A673 (cell line): ENCODE results near the gene CDK13. TPM values are rescaled to one million over a fixed set of nuclear protein-coding genes. Genes with fewer than 3 reads are reported as not detected.

Experiments
- BruUV-seq: library from RNA; stranded (reverse); fragments of 400-500 nt; replicated peaks from 2 replicates; lab custom pipeline; 2021; lab: Mats Ljungman, UMichigan
- CTCF ChIA-PET: fragments of 300-600 bp; sonication (Branson Sonifier 250); formaldehyde crosslinking; loops from one replicate; lab custom pipeline; 2022; ENCODE audit warnings: antibody characterized with exemption; lab: Charles Lee
- POLR2A ChIA-PET: fragments of 300-600 bp; sonication (Branson Sonifier 250); formaldehyde crosslinking; loops from one replicate; lab custom pipeline; 2022; ENCODE audit warnings: antibody characterized with exemption; ENCODE audit not compliant: low non-redundant PET; lab: Charles Lee
- DNase-seq: peaks from one replicate; pipeline ENCODE4 v3.0.0-alpha.2; 2015; ENCODE audit warnings: low spot score
- H3K27ac ChIP-seq: fragments of 200-600 bp; sonication (generic); 2 replicates; pipeline ENCODE4 v1.5.1; 2016; ENCODE audit warnings: mixed run types, low read depth, mild to moderate bottlenecking, mixed read lengths, antibody characterized with exemption, low read length; ENCODE audit not compliant: poor library complexity, severe bottlenecking
- H3K27me3 ChIP-seq: fragments of 200-600 bp; sonication (generic); replicated peaks from 2 replicates; pipeline ENCODE4 v1.6.1; 2017; ENCODE audit warnings: mixed run types, low read depth, mild to moderate bottlenecking, mixed read lengths, antibody characterized with exemption, low read length; ENCODE audit not compliant: insufficient read depth, poor library complexity
- H3K36me3 ChIP-seq: fragments of 200-600 bp; sonication (generic); 2 replicates; pipeline ENCODE4 v1.6.1; 2016; ENCODE audit warnings: mixed run types, mild to moderate bottlenecking, mixed read lengths, antibody characterized with exemption, low read length; ENCODE audit not compliant: insufficient read depth, poor library complexity, severe bottlenecking
- H3K4me1 ChIP-seq: fragments of 200-600 bp; sonication (generic); 2 replicates; pipeline ENCODE4 v1.6.1; 2017; ENCODE audit warnings: mixed run types, mild to moderate bottlenecking, mixed read lengths, antibody characterized with exemption, low read length; ENCODE audit not compliant: insufficient read depth, poor library complexity, severe bottlenecking
- H3K4me3 ChIP-seq: fragments of 200-600 bp; sonication (generic); 2 replicates; pipeline ENCODE4 v1.5.1; 2016; ENCODE audit warnings: low read depth, mixed run types, mild to moderate bottlenecking, mixed read lengths, low read length; ENCODE audit not compliant: poor library complexity, severe bottlenecking
- H3K9me3 ChIP-seq: fragments of 200-600 bp; sonication (generic); 2 replicates; pipeline ENCODE4 v1.6.1; 2016; ENCODE audit warnings: mixed run types, low read depth, mild to moderate bottlenecking, mixed read lengths, antibody characterized with exemption, low read length; ENCODE audit not compliant: poor library complexity, severe bottlenecking
- CTCF ChIP-seq: fragments of 300-800, 200-600 bp; sonication (generic); conservative IDR thresholded peaks from 2 replicates; pipeline ENCODE4 v1.5.1; 2017; ENCODE audit warnings: low read depth, mild to moderate bottlenecking, antibody characterized with exemption, low read length, moderate library complexity, mixed read lengths
- EZH2 ChIP-seq: fragments of 200-600 bp; sonication (generic); IDR thresholded peaks from 2 replicates; pipeline ENCODE4 v1.6.1; 2017; ENCODE audit warnings: borderline replicate concordance, low read depth, mild to moderate bottlenecking, mixed read lengths, antibody characterized with exemption, low read length; ENCODE audit not compliant: poor library complexity, severe bottlenecking
- intact Hi-C: fragments of 100-400 bp; cut with micrococcal nuclease; formaldehyde crosslinking; loops from one replicate; pipeline ENCODE4 v1.10.0; 2022; ENCODE audit not compliant: unreplicated experiment
- total RNA-seq: library from RNA; stranded (reverse); gene quantifications from 2 replicates; pipeline ENCODE4 v1.2.3, GENCODE V29; 2021

The CDK13 gene
- total RNA-seq, 1 experiment from 2014 or later, result 56.6 TPM

- POLR2A ChIA-PET, result interaction anchor here (0.6 kb wide), 1 partner anchor 52 kb away, joined by 5 read pairs; no protein-coding TSS in a partner anchor
- no peaks in the 10 kb centered on the region for H3K9me3 ChIP-seq
- DNase-seq, result peak; percentile 22
- no peak overlapping the region for H3K4me3 ChIP-seq
- intact Hi-C loops, result no loop called here
- peaks cover 9% of the 10 kb centered on the region for H3K4me1 ChIP-seq
- H3K27me3 ChIP-seq, result no peaks in the 10 kb centered on the region
- H3K36me3 ChIP-seq, result no peaks in the 10 kb centered on the region
- BruUV-seq, result no TSS peak
- CTCF ChIA-PET, result no interaction called here
- TF ChIP-seq CTCF (no peak), EZH2 (no peak)
- no peak overlapping the region for H3K27ac ChIP-seq
Observed at GRCh38 chr7:39946693-39947092, 3.4 kb upstream of the CDK13 start.

GRCh38 chr7:39948375-39948955 lies 1.6 kb upstream of the CDK13 start:
- H3K36me3 ChIP-seq, result no peaks in the 10 kb centered on the region
- TF ChIP-seq CTCF (no peak), EZH2 (no peak)
- POLR2A ChIA-PET, result interaction anchor here (0.6 kb wide), 1 partner anchor 214 kb away, joined by 5 read pairs; no protein-coding TSS in a partner anchor
- peak overlapping the region; percentile 96 for H3K4me3 ChIP-seq
- H3K9me3 ChIP-seq, result no peaks in the 10 kb centered on the region
- peak overlapping the region; percentile 98 for H3K27ac ChIP-seq
- BruUV-seq, result no TSS peak
- CTCF ChIA-PET, result interaction anchor here (0.8 kb wide), 1 partner anchor 104 kb away, joined by 3 read pairs; no protein-coding TSS in a partner anchor
- intact Hi-C loops, result no loop called here
- H3K4me1 ChIP-seq, result peaks cover 9% of the 10 kb centered on the region
- DNase-seq, result peak; percentile 10
- no peaks in the 10 kb centered on the region for H3K27me3 ChIP-seq

- no peaks in the 10 kb centered on the region for H3K27me3 ChIP-seq
- peak overlapping the region; percentile 98 for H3K27ac ChIP-seq
- no peaks in the 10 kb centered on the region for H3K9me3 ChIP-seq
- intact Hi-C loops, result no loop called here
- TF ChIP-seq CTCF (no peak), EZH2 (no peak)
- peaks cover 9% of the 10 kb centered on the region for H3K4me1 ChIP-seq
- H3K4me3 ChIP-seq, result peak overlapping the region; percentile 96
- peak; percentile 100 for DNase-seq
- BruUV-seq, result TSS peak; percentile 97
- POLR2A ChIA-PET, result interaction anchor here (0.6 kb wide), 4 partner anchors 53 to 215 kb away, joined by 3 to 8 read pairs (median 4); no protein-coding TSS in a partner anchor
- CTCF ChIA-PET, result interaction anchor here (0.8 to 2.4 kb wide), 2 partner anchors 103 kb away, joined by 3 to 7 read pairs; no protein-coding TSS in a partner anchor
- no peaks in the 10 kb centered on the region for H3K36me3 ChIP-seq
Observed at GRCh38 chr7:39948956-39949928, 814 bp upstream of the CDK13 start.
